IMR-90 (cell line): ENCODE measurements around the gene DNAJB2. TPM values are rescaled to one million over a fixed set of nuclear protein-coding genes. Genes with fewer than 3 reads are reported as not detected.

Experiments used
- ATAC-seq: fragments of 200-7000 bp; cut with Tn5 transposase; 2 replicates; pipeline ENCODE4 v1.9.1; 2020; ENCODE audit warnings: low read depth, mild to moderate bottlenecking, moderate library complexity
- BruUV-seq: library from RNA; stranded (reverse); fragments of 400-500 nt; replicated peaks from 2 replicates; lab custom pipeline; 2021; lab: Mats Ljungman, UMichigan
- CTCF ChIA-PET: fragments of 300-600 bp; formaldehyde crosslinking; extraction: SDS; loops from one replicate; lab custom pipeline; 2021; ENCODE audit warnings: antibody characterized with exemption; lab: Yijun Ruan, JAX
- POLR2A ChIA-PET: fragments of 300-600 bp; sonication (Branson Sonifier 250); formaldehyde crosslinking; loops from one replicate; lab custom pipeline; 2022; ENCODE audit warnings: antibody characterized with exemption; ENCODE audit not compliant: unreplicated experiment; lab: Charles Lee
- DNase-seq: peaks from one replicate; pipeline ENCODE4 v3.0.0; 2013
- H2AFZ ChIP-seq: replicated peaks from 2 replicates; pipeline ENCODE3; 2013; ENCODE audit warnings: low read length, mild to moderate bottlenecking; ENCODE audit not compliant: poor library complexity
- H2AK5ac ChIP-seq: 2 replicates; pipeline ENCODE4 v1.6.1; 2013; ENCODE audit warnings: low read depth, low read length, inconsistent platforms
- H2AK9ac ChIP-seq: replicated peaks from 2 replicates; pipeline ENCODE3; 2013; ENCODE audit warnings: mild to moderate bottlenecking, low read depth, low read length, moderate library complexity; ENCODE audit not compliant: poor library complexity
- H2BK120ac ChIP-seq: 2 replicates; pipeline ENCODE4 v1.6.1; 2013; ENCODE audit warnings: low read depth, low read length, inconsistent platforms
- H2BK15ac ChIP-seq: 3 replicates; pipeline ENCODE4 v1.6.1; 2013; ENCODE audit warnings: low read depth, low read length, inconsistent platforms
- H2BK20ac ChIP-seq: 2 replicates; pipeline ENCODE4 v1.6.1; 2013; ENCODE audit warnings: low read depth, mild to moderate bottlenecking, inconsistent platforms, low read length, moderate library complexity
- H2BK5ac ChIP-seq: 2 replicates; pipeline ENCODE4 v1.6.1; 2013; ENCODE audit warnings: mild to moderate bottlenecking, low read depth, low read length, inconsistent platforms; ENCODE audit not compliant: poor library complexity, severe bottlenecking
- H3K14ac ChIP-seq: replicated peaks from 2 replicates; pipeline ENCODE4 v1.6.1; 2013; ENCODE audit warnings: low read depth, low read length, inconsistent platforms
- H3K18ac ChIP-seq: 2 replicates; pipeline ENCODE4 v1.6.1; 2013; ENCODE audit warnings: low read depth, low read length, control low read depth
- H3K23ac ChIP-seq: 2 replicates; pipeline ENCODE4 v1.6.1; 2013; ENCODE audit warnings: low read depth, low read length, inconsistent platforms
- H3K27ac ChIP-seq: 2 replicates; pipeline ENCODE4 v1.5.1; 2013; ENCODE audit warnings: mild to moderate bottlenecking, control low read depth, low read length; ENCODE audit not compliant: insufficient read depth
- H3K27me3 ChIP-seq: 2 replicates; pipeline ENCODE4 v1.6.1; 2013; ENCODE audit warnings: low read length; ENCODE audit not compliant: control insufficient read depth, insufficient read depth
- H3K36me3 ChIP-seq: 2 replicates; pipeline ENCODE4 v1.6.1; 2013; ENCODE audit warnings: low read length, mixed read lengths; ENCODE audit not compliant: control insufficient read depth, insufficient read depth
- H3K4ac ChIP-seq: 2 replicates; pipeline ENCODE4 v1.6.1; 2013; ENCODE audit warnings: low read depth, low read length, inconsistent platforms
- H3K4me1 ChIP-seq: 2 replicates; pipeline ENCODE4 v1.6.1; 2013; ENCODE audit warnings: low read length, mixed read lengths; ENCODE audit not compliant: control insufficient read depth, insufficient read depth
- H3K4me2 ChIP-seq: 2 replicates; pipeline ENCODE4 v1.6.1; 2013; ENCODE audit warnings: low read depth, mild to moderate bottlenecking, control low read depth, low read length, moderate library complexity
- H3K4me3 ChIP-seq: 2 replicates; pipeline ENCODE4 v1.5.1; 2013; ENCODE audit warnings: low read depth, mild to moderate bottlenecking, control low read depth, low read length, moderate library complexity; ENCODE audit not compliant: insufficient read depth
- H3K56ac ChIP-seq: 2 replicates; pipeline ENCODE4 v1.6.1; 2013; ENCODE audit warnings: low read length, inconsistent platforms; ENCODE audit not compliant: insufficient read depth; ENCODE audit errors: extremely low read depth
- H3K79me1 ChIP-seq, 2 experiments: 2 replicates each; pipeline ENCODE4 v1.6.1; 2013; ENCODE audit warnings: low read length in 2 of 2, inconsistent platforms in 1 of 2, low read depth in 1 of 2
- H3K9ac ChIP-seq: 2 replicates; pipeline ENCODE4 v1.6.1; 2013; ENCODE audit warnings: low read depth, low read length, control low read depth
- H3K9me1 ChIP-seq: 2 replicates; pipeline ENCODE4 v1.6.1; 2013; ENCODE audit warnings: low read length, inconsistent platforms; ENCODE audit not compliant: insufficient read depth
- H3K9me3 ChIP-seq: 2 replicates; pipeline ENCODE4 v1.6.1; 2013; ENCODE audit warnings: low read length; ENCODE audit not compliant: control insufficient read depth, insufficient read depth
- H4K20me1 ChIP-seq: 2 replicates; pipeline ENCODE4 v1.6.1; 2013; ENCODE audit warnings: low read length, inconsistent platforms; ENCODE audit not compliant: insufficient read depth
- H4K5ac ChIP-seq: 2 replicates; pipeline ENCODE4 v1.6.1; 2013; ENCODE audit warnings: mild to moderate bottlenecking, low read depth, low read length, control low read depth
- H4K8ac ChIP-seq, 2 experiments: 2 replicates each; pipeline ENCODE4 v1.6.1; 2013; ENCODE audit warnings: low read depth in 2 of 2, low read length in 2 of 2, control low read depth in 1 of 2, inconsistent platforms in 1 of 2
- H4K91ac ChIP-seq: 2 replicates; pipeline ENCODE4 v1.6.1; 2013; ENCODE audit warnings: low read depth, low read length, inconsistent platforms; ENCODE audit not compliant: insufficient read depth
- BHLHE40 ChIP-seq: fragments of 150-350 bp; IDR thresholded peaks from 2 replicates; pipeline ENCODE4 v1.6.1; 2016; ENCODE audit warnings: mild to moderate bottlenecking, low read depth, low read length
- CEBPB ChIP-seq: IDR thresholded peaks from 2 replicates; pipeline ENCODE4 v1.6.1; 2012; ENCODE audit warnings: low read depth, low read length, improper control_type of control experiment
- MAZ ChIP-seq: IDR thresholded peaks from 2 replicates; pipeline ENCODE4 v1.6.1; 2012; ENCODE audit warnings: low read depth, mild to moderate bottlenecking, low read length, improper control_type of control experiment, moderate library complexity, borderline replicate concordance
- MXI1 ChIP-seq: IDR thresholded peaks from 2 replicates; pipeline ENCODE4 v1.6.1; 2012; ENCODE audit warnings: low read depth, mild to moderate bottlenecking, low read length, moderate library complexity, borderline replicate concordance
- NFE2L2 ChIP-seq: fragments of 150-350 bp; IDR thresholded peaks from 2 replicates; pipeline ENCODE4 v1.6.1; 2016; ENCODE audit warnings: low read depth, mild to moderate bottlenecking, low read length
- RCOR1 ChIP-seq: IDR thresholded peaks from 2 replicates; pipeline ENCODE4 v1.6.1; 2012; ENCODE audit warnings: mild to moderate bottlenecking, low read length, improper control_type of control experiment; ENCODE audit not compliant: insufficient replicate concordance
- RFX5 ChIP-seq: IDR thresholded peaks from 2 replicates; pipeline ENCODE4 v1.8.0; 2012; ENCODE audit warnings: low read depth, mild to moderate bottlenecking, low read length, moderate library complexity
- SMC3 ChIP-seq: fragments of 150-350 bp; IDR thresholded peaks from 2 replicates; pipeline ENCODE4 v1.6.1; 2016; ENCODE audit warnings: low read depth, mild to moderate bottlenecking, antibody characterized with exemption, low read length, moderate library complexity
- WGBS, 2 experiments: methylation state at CpG; one replicate each; pipeline versions ENCODE4 v1.1.5 to v1.1.7; 2013; ENCODE audit warnings: missing lambda C conversion rate in 2 of 2; ENCODE audit not compliant: insufficient read length in 1 of 2; ENCODE audit errors: extremely low coverage in 2 of 2; 5-methylcytosine and 5-hydroxymethylcytosine counted together
- dilution Hi-C: fragments of 300-500 bp; cut with HindIII; formaldehyde crosslinking; loops from one replicate; pipeline ENCODE4 v1.14.3; 2018; ENCODE audit warnings: low sequenced_read_pairs; ENCODE audit not compliant: unreplicated experiment
- in situ Hi-C: fragments of 300-500 bp; cut with MboI; formaldehyde crosslinking; loops from 3 replicates; pipeline ENCODE4 v1.14.3; 2019; ENCODE audit warnings: low sequenced_read_pairs, inconsistent platforms, mixed read lengths
- intact Hi-C: fragments of 100-400 bp; cut with micrococcal nuclease; formaldehyde crosslinking; loops from 2 replicates; pipeline ENCODE4 v1.10.0; 2022
- polyA plus RNA-seq, 3 experiments: library from polyadenylated mRNA; depleted of rRNA; stranded (reverse); fragments of >200 nt; gene quantifications; 2 replicates each; pipeline ENCODE4 v1.2.3, GENCODE V29; 2012; ENCODE audit warnings: low replicate concordance in 1 of 3
- total RNA-seq: library from RNA; depleted of rRNA; stranded (reverse); fragments of >200 nt; gene quantifications from 2 replicates; pipeline ENCODE4 v1.2.3, GENCODE V29; 2012
- TF ChIP-seq, protein P1 (sequence below): fragments of 150-350 bp; IDR thresholded peaks from 2 replicates; pipeline ENCODE4 v1.6.1; 2017; ENCODE audit warnings: mild to moderate bottlenecking, antibody characterized with exemption, low read length, low read depth

The DNAJB2 gene
- total and polyA plus RNA-seq, 2 of the 4 experiments (the other 2 are of a cell fraction) = 30.6 to 45.8 TPM

DNA sequence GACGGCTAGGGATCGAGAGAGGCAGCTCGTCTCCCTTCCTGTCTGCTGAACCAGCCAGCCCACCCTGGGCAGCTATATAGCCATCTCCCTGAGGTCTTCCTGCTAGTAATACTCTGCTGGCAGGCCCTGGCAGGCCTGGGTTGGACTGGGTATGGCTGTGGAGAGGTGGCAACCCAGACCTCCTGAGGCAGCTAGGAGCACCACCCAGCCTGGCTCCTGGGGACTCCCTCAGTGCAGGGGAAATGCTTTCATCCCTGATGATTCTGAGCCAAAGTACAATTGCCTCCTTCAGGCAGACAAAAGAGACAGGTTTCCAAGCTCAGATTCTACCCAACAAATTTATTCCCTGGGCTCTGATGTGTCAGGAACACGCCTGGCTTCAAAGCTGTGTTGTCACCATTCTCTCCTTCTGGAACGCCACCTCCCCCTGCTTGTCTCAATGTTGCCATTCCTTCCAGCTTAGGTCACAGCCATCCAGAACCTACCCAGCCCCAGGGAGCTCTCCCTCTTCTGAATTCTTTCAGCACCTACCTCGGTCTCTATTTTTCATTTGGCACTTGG, 4.7 kb upstream of the DNAJB2 start:
- dilution Hi-C loops = no loop called here
- in situ Hi-C loops = no loop called here
- H3K4me3 ChIP-seq = no peak overlapping the region
- no peaks in the 10 kb centered on the region for H4K20me1 ChIP-seq
- POLR2A ChIA-PET = no interaction called here
- peak overlapping the region; percentile 2 to 65; a peak in 3 of 4 replicates for H4K8ac ChIP-seq
- 0 out of 2 replicates have a peak overlapping the region, but pooled peaks have one; percentile 3 for H3K56ac ChIP-seq
- H4K91ac ChIP-seq = peak overlapping the region; percentile 84; the same call in 1 of the 2 replicates
- H4K5ac ChIP-seq = peak overlapping the region; percentile 75
- no peaks in the 10 kb centered on the region for H3K36me3 ChIP-seq
- H3K4me2 ChIP-seq = peak overlapping the region; percentile 72
- ATAC-seq = peak; percentile 19; the same call in 1 of the 2 replicates
- peak overlapping the region; percentile 68 for H3K18ac ChIP-seq
- peak overlapping the region; percentile 69 for H3K27ac ChIP-seq
- H2BK120ac ChIP-seq = peak overlapping the region; percentile 87
- peak overlapping the region; percentile 10; the same call in 1 of the 2 replicates for H3K9ac ChIP-seq
- peak overlapping the region; percentile 77 for H3K4ac ChIP-seq
- peak overlapping the region; percentile 47 for H2BK20ac ChIP-seq
- WGBS, 2 experiments = 0% methylated on average over 2 of the region's 6 CpGs; no CpG with 5 or more reads in 1 of the 2 experiments
- H3K4me1 ChIP-seq = peaks cover 20% of the 10 kb centered on the region
- H3K14ac ChIP-seq = peak overlapping the region; percentile 39
- H3K23ac ChIP-seq = peak overlapping the region; percentile 21; the same call in 1 of the 2 replicates
- intact Hi-C loops = no loop called here
- H3K9me1 ChIP-seq = peaks cover 13% of the 10 kb centered on the region
- no TSS peak for BruUV-seq
- no peak for TF ChIP-seq SMC3
- TF ChIP-seq MXI1 = 0 out of 2 replicates have a peak, but pooled peaks have one; percentile 55
- peak; percentile 57; the same call in 1 of the 2 replicates for TF ChIP-seq BHLHE40
- peak; percentile 54 for TF ChIP-seq RCOR1
- no peak for TF ChIP-seq NFE2L2
- TF ChIP-seq, protein P1, sequence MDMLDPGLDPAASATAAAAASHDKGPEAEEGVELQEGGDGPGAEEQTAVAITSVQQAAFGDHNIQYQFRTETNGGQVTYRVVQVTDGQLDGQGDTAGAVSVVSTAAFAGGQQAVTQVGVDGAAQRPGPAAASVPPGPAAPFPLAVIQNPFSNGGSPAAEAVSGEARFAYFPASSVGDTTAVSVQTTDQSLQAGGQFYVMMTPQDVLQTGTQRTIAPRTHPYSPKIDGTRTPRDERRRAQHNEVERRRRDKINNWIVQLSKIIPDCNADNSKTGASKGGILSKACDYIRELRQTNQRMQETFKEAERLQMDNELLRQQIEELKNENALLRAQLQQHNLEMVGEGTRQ = no peak
- peak; percentile 57; the same call in 1 of the 2 replicates for TF ChIP-seq CEBPB
- TF ChIP-seq RFX5 = no peak
- 0 out of 2 replicates have a peak, but pooled peaks have one; percentile 33 for TF ChIP-seq MAZ
- H2AK5ac ChIP-seq = peak overlapping the region; percentile 80
- peak overlapping the region; percentile 84 for H2BK5ac ChIP-seq
- DNase-seq = peak; percentile 81
- peaks cover 7% of the 10 kb centered on the region; the same call in 1 of the 2 replicates for H3K27me3 ChIP-seq
- H2AK9ac ChIP-seq = peak overlapping the region; percentile 94
- CTCF ChIA-PET = interaction anchor here (1.2 kb wide), 1 partner anchor 21 kb away, joined by 6 read pairs; no protein-coding TSS in a partner anchor
- H2BK15ac ChIP-seq = peak overlapping the region; percentile 68; the same call in 2 of the 3 replicates
- no peaks in the 10 kb centered on the region; a peak in 1 of 4 replicates for H3K79me1 ChIP-seq
- H2AFZ ChIP-seq = peak overlapping the region; percentile 82
- no peaks in the 10 kb centered on the region for H3K9me3 ChIP-seq
